Vagina (tissue), 2 donors: ENCODE measurements around the gene ARHGAP26. TPM values are rescaled to one million over a fixed set of nuclear protein-coding genes. Genes with fewer than 3 reads are reported as not detected.

ENCODE experiments used
- DNase-seq, 2 donors: peaks; one replicate each; pipeline ENCODE4 v3.0.0-alpha.2; 2017; ENCODE audit errors: extremely low spot score in 2 of 2
- H3K27ac ChIP-seq: fragments of 200-600 bp; sonication (generic); one replicate; pipeline ENCODE4 v1.5.1; 2019
- H3K27me3 ChIP-seq: fragments of 200-600 bp; sonication (generic); one replicate; pipeline ENCODE4 v1.5.1; 2019
- H3K36me3 ChIP-seq, 2 donors: fragments of 200-600 bp; sonication (generic); one replicate each; pipeline ENCODE4 v1.5.1; 2017 to 2019
- H3K4me1 ChIP-seq: fragments of 200-600 bp; sonication (generic); one replicate; pipeline ENCODE4 v1.5.1; 2019
- H3K4me3 ChIP-seq, 2 donors: fragments of 200-600 bp; sonication (generic); 1 replicate in 1 of 2; 2 replicates in 1 of 2; pipeline ENCODE4 v1.5.1; 2016 to 2019
- H3K9me3 ChIP-seq: fragments of 200-600 bp; sonication (generic); one replicate; pipeline ENCODE4 v1.5.1; 2019
- POLR2A ChIP-seq, 2 donors: fragments of 450-650 bp; IDR thresholded peaks; one replicate each; pipeline ENCODE4 v1.6.1; 2017; ENCODE audit warnings: antibody characterized with exemption in 2 of 2, mild to moderate bottlenecking in 2 of 2, moderate library complexity in 2 of 2
- POLR2AphosphoS5 ChIP-seq, 2 donors: sonication (generic); formaldehyde crosslinking; IDR thresholded peaks; one replicate each; pipeline ENCODE4 v1.9.0; 2017; ENCODE audit warnings: antibody characterized with exemption in 2 of 2, mild to moderate bottlenecking in 2 of 2, low read depth in 1 of 2; ENCODE audit not compliant: insufficient read depth in 1 of 2
- intact Hi-C: fragments of 100-400 bp; cut with DNase I; formaldehyde crosslinking; loops from one replicate; pipeline ENCODE4 v1.15.1; 2023
- total RNA-seq: library from RNA; depleted of rRNA; stranded (reverse); fragments of >200 nt; gene quantifications from one replicate; pipeline ENCODE4 v1.2.3, GENCODE V29; 2016
- TF ChIP-seq, protein P1 (sequence below), 3 experiments: fragments of 450-650 bp in 2 of 3; fragments of 200-600 bp in 1 of 3; sonication (generic) in 1 of 3; IDR thresholded peaks; one replicate each; pipeline ENCODE4 v1.5.1; 2017 to 2019; ENCODE audit warnings: antibody characterized with exemption in 3 of 3, mild to moderate bottlenecking in 2 of 3, moderate library complexity in 2 of 3

ARHGAP26 gene
- total RNA-seq, 1 donor from 2014 or later: 42.5 TPM

DNA sequence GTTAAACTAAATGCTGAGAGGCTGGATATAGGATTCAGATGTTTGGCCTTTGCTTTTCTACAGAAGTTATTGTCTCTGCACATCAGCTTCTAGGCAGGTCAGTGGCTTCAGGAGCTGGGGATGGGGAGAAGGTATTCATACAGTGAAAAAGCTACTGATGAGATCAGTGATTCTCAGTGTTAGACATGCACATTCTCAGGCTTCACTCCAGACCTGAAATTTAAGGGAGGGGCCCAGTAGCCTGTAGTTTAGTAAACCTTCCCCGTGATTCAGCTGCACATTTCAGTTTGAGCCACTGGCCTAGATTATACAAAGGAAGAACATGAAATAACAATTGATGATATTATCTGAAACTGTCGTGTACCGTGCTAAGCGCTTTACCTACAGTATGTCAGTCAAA, 127.2 kb downstream of the ARHGAP26 start:
- Histone ChIP-seq H3K4me3 (no peak overlapping the region), H3K9me3 (no peaks in the 10 kb centered on the region), H3K4me1 (no peaks in the 10 kb centered on the region), H3K27ac (no peak overlapping the region), H3K36me3 (peaks cover 0 to 1% of the 10 kb centered on the region in 2 donors), H3K27me3 (no peaks in the 10 kb centered on the region)
- DNase-seq: no peak
- intact Hi-C loops: no loop called here
- TF ChIP-seq POLR2A (IDR thresholded peaks at IDR 0.05): no peak
- TF ChIP-seq POLR2AphosphoS5 (IDR thresholded peaks at IDR 0.05; ENCODE audit: insufficient read depth in 1 of 2, low read depth in 1 of 2): no peak
- TF ChIP-seq, protein P1, sequence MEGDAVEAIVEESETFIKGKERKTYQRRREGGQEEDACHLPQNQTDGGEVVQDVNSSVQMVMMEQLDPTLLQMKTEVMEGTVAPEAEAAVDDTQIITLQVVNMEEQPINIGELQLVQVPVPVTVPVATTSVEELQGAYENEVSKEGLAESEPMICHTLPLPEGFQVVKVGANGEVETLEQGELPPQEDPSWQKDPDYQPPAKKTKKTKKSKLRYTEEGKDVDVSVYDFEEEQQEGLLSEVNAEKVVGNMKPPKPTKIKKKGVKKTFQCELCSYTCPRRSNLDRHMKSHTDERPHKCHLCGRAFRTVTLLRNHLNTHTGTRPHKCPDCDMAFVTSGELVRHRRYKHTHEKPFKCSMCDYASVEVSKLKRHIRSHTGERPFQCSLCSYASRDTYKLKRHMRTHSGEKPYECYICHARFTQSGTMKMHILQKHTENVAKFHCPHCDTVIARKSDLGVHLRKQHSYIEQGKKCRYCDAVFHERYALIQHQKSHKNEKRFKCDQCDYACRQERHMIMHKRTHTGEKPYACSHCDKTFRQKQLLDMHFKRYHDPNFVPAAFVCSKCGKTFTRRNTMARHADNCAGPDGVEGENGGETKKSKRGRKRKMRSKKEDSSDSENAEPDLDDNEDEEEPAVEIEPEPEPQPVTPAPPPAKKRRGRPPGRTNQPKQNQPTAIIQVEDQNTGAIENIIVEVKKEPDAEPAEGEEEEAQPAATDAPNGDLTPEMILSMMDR (IDR thresholded peaks at IDR 0.05): no peak

DNA sequence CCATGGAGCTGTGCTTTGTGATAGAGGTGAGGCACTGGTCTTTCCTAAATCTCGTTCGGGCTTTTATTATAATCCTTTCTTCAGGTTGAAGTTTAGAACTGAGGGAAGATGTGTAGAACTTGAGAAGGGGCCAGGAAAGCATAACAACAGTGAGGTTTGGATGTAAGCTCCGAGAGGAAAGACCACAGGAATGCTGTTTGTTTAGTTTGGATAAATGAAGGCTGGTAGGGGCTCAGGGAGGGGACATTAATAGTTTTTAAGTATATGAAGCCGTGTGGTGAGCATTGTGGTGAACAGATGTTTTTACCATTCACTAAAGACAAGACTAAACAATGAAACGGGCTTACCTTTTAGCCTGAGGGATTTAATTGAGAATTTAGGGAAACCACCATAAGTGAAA, 130.8 kb downstream of the ARHGAP26 start:
- Histone ChIP-seq H3K36me3 (peaks cover 0 to 7% of the 10 kb centered on the region in 2 donors), H3K27ac (no peak overlapping the region), H3K27me3 (no peaks in the 10 kb centered on the region), H3K4me3 (no peak overlapping the region), H3K9me3 (no peaks in the 10 kb centered on the region), H3K4me1 (no peaks in the 10 kb centered on the region)
- no peak for DNase-seq
- intact Hi-C loops: no loop called here
- TF ChIP-seq, protein P1 (IDR thresholded peaks at IDR 0.05): no peak
- no peak for TF ChIP-seq POLR2A (IDR thresholded peaks at IDR 0.05)
- no peak for TF ChIP-seq POLR2AphosphoS5 (IDR thresholded peaks at IDR 0.05; ENCODE audit: insufficient read depth in 1 of 2, low read depth in 1 of 2)

DNA sequence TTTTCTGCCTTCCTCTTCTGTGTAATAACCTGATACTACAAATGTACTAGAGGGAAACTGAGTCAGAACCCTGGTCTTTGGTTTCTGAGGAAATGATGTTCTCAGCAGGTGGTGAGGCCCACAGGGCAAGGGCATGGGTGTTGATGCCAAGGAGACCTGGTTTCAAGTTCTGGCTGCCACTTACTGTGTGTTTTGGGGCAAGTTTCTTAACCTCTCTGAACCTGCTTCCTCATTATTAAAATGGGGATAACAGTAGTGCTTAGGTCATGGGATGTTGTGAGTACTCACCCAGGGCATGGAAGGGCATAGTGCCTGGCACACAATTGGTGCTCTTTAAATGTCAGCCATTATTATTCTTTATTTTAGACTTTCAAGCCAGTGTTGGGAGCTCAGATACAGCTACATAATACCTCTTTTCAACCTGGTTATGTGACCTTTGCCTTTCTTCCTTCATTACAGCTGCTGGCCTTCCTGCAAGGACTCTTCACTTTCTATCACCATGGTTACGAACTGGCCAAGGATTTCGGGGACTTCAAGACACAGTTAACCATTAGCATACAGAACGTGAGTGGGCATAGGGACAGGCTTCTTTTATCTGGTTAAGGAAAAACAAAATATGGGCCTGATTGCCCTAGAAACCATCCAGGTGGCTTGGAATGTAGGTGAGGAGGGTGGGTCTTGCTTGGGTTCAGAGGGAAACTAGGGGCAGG, 131.5 kb downstream of the ARHGAP26 start:
- TF ChIP-seq POLR2AphosphoS5 (IDR thresholded peaks at IDR 0.05; ENCODE audit: insufficient read depth in 1 of 2, low read depth in 1 of 2): no peak
- TF ChIP-seq, protein P1 (IDR thresholded peaks at IDR 0.05): no peak
- no peak for DNase-seq

DNA sequence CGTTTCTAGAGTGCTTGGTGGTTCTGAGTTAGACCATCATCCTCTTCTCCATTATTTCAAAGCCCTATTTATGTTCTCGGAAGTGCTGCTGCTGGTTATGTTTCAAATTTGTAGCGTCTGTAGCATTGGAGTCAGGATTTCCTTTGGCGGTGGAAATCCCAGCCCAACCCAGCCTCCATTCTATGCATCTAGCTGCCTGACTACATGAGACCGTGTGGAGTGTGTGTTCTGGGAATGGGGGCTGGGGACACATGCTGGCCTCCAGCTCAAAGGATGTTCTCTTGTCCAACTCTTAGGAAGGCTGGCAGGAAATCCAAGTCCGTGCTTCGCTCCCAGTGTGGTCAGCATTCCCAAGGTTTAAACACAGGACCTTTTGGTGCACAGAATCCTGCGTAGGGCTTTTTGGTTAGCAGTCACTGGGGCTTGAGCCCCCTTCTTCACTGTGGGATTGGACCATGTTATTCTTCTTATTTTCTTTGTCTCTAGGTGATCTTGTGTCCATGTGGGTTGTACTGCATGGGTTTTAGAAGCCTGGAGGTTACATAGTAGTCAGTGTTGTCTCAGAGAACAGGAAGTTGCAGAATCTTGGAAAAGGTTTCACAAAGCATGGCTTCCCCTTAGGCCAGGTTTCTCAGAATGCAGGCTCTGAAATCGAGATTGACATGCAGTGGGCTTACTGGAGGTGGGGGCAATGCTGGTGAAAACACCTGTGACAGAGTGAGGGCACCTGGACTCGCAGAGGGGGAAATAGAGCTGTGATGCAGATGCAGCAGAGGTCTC, 132.2 kb downstream of the ARHGAP26 start:
- H3K9me3 ChIP-seq: no peaks in the 10 kb centered on the region
- H3K27me3 ChIP-seq: no peaks in the 10 kb centered on the region
- no peak overlapping the region for H3K27ac ChIP-seq
- no peak for DNase-seq
- intact Hi-C loops: no loop called here
- no peak overlapping the region for H3K4me3 ChIP-seq
- TF ChIP-seq, protein P1 (IDR thresholded peaks at IDR 0.05): no peak
- no peak for TF ChIP-seq POLR2A (IDR thresholded peaks at IDR 0.05)
- no peak for TF ChIP-seq POLR2AphosphoS5 (IDR thresholded peaks at IDR 0.05; ENCODE audit: insufficient read depth in 1 of 2, low read depth in 1 of 2)
- no peaks in the 10 kb centered on the region for H3K4me1 ChIP-seq
- peaks cover 0 to 7% of the 10 kb centered on the region in 2 donors for H3K36me3 ChIP-seq

More for the DNA sequence above, 131.5 kb downstream of the ARHGAP26 start:
- no peak overlapping the region for H3K4me3 ChIP-seq
- no peaks in the 10 kb centered on the region for H3K9me3 ChIP-seq
- intact Hi-C loops: no loop called here
- peaks cover 0 to 7% of the 10 kb centered on the region in 2 donors for H3K36me3 ChIP-seq
- H3K27ac ChIP-seq: no peak overlapping the region
- no peaks in the 10 kb centered on the region for H3K27me3 ChIP-seq
- no peaks in the 10 kb centered on the region for H3K4me1 ChIP-seq

DNA sequence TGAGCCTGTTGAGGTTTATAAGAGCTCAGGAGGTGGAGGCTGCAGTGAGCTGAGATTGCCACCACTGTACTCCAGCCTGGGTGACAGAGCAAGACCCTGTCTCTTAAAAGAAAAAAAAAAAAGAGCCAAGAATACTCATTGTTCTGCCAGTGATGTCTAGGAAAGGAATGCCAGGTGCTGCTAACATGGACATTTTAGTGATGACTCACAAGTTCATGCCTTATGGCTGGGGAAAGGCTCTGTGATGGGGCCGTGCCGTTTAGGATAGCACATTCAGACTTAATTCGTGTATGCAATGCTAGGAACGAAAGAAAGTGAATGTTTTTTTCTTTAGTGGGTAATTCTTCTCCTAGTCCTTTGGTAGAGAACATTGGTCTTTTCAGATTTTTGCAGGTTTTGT, 134.2 kb downstream of the ARHGAP26 start:
- intact Hi-C loops: no loop called here
- Histone ChIP-seq H3K36me3 (peaks cover 0 to 7% of the 10 kb centered on the region in 2 donors), H3K4me3 (no peak overlapping the region), H3K27me3 (no peaks in the 10 kb centered on the region), H3K27ac (no peak overlapping the region), H3K4me1 (no peaks in the 10 kb centered on the region), H3K9me3 (no peaks in the 10 kb centered on the region)
- TF ChIP-seq POLR2A (IDR thresholded peaks at IDR 0.05): no peak
- no peak for DNase-seq
